Left ventricle myocardium superior (tissue), 1 donor: ENCODE measurements around the gene VSTM5. TPM values are rescaled to one million over a fixed set of nuclear protein-coding genes. Genes with fewer than 3 reads are reported as not detected.
"Not testable (repeated sequence)": the region's sequence is repeated elsewhere in the genome, so short reads cannot be mapped to it uniquely, and the experiment has no call there.

Experiments used
- ATAC-seq: fragments of 200-7000 bp; cut with Tn5 transposase; one replicate; pipeline ENCODE4 v1.9.1; 2020; ENCODE audit warnings: mild to moderate bottlenecking, moderate library complexity
- DNase-seq: peaks from one replicate; pipeline ENCODE4 v3.0.0-alpha.2; 2020
- intact Hi-C: fragments of 100-400 bp; cut with micrococcal nuclease; formaldehyde crosslinking; loops from one replicate; pipeline ENCODE4 v1.11.0; 2022
- long read RNA-seq: library from polyadenylated mRNA; unstranded; transcript quantifications from one replicate; pipeline ENCODE4 v2.0.0, GENCODE V29; 2021
- total RNA-seq: library from RNA; stranded (reverse); fragmentation: NEBNext Ultra II Directional; extraction: Animal tissue kit (Norgen Biotek cat#: 25700); gene quantifications from one replicate; pipeline ENCODE4 v1.2.1, GENCODE V29; 2021
- donor health status: DM: no; HTN: yes; CAD: no; lungs with severe emphysema.

VSTM5 gene, protein sequence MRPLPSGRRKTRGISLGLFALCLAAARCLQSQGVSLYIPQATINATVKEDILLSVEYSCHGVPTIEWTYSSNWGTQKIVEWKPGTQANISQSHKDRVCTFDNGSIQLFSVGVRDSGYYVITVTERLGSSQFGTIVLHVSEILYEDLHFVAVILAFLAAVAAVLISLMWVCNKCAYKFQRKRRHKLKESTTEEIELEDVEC
- total RNA-seq, result not detected
- long read RNA-seq, result 0 reads

GRCh38 chr11:93850594-93851018, at the start of gene VSTM5:
VSTM5 (minus strand) TSS chr11:93850618; CDS start chr11:93850502, 116 bp downstream.
- intact Hi-C loops, result no loop called here
- ATAC-seq (no peak), DNase-seq (no peak)

DNA sequence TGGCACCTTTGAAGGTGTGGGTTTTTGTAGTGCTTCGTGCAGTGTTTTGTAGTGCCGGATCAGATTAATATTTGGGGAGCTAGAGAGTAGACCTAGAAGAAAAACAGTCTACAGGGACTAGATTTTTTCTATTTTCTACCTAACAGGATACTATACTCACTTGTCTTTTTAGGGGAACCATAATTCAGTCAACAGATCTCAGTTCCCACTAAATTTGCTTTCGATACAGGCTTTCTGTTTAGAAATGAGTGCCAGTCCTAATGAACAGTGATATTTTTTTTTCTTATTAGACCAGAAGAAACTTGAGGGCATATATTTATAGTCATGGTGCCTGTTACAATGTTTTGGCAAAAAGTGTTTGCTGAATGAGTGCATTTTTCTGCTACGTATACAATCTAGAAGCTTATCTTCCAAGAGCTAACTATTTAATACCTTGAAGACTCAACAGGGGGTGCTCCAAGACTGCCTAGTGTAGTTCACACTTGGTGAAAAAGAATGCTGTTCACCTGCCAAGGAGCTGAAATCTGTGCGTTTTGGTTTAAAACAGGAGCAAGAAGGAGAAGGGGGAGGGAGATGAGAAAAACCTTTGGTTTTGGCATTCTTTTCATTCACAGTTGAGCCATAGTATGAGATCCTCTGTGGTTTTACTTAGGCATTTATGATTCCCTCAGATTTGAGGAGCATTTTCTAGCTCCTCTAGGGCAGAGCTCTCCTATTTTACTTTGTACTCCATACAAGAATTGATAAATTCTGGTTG, 44.9 kb upstream of the VSTM5 start:
- intact Hi-C loops, result loop anchor here (5.0 to 10.0 kb wide), 2 partner anchors 520 to 607 kb away; no protein-coding TSS in a partner anchor
- ATAC-seq (peak; percentile 69), DNase-seq (no peak)

DNA sequence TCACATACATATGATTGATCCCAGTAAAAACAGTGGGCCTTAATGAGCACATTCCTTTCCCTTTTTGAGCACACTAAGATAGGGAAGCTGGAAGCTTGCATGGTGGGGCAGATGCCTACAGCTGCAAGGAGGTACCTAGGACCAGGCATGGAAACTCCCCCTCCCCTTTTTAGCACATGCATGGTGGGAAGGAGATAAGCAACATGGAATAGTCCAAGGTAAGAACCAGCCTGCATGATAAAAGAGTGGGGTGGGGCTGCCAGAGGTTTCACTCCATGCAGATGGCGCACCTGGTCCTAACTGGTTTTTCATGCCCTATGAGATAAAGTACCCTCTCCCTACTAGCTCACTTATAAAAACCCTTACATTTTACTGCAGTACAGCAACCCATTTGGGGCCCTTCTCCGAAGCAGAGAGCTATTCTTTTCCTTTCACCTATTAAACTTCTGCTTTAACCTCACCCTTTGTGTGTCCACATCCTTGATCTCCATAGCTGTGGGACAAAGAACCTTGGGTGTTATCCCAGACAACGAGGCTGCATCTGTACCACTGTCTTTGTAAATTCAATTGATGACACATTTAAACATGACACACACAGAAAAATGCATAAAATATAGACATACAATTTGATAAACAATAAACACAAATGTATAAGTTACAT, 40.1 kb upstream of the VSTM5 start:
- intact Hi-C loops, result loop anchor here (10.0 kb wide), 1 partner anchor 524 kb away; no protein-coding TSS in a partner anchor
- no peak for ATAC-seq
- DNase-seq, result no peak

DNA sequence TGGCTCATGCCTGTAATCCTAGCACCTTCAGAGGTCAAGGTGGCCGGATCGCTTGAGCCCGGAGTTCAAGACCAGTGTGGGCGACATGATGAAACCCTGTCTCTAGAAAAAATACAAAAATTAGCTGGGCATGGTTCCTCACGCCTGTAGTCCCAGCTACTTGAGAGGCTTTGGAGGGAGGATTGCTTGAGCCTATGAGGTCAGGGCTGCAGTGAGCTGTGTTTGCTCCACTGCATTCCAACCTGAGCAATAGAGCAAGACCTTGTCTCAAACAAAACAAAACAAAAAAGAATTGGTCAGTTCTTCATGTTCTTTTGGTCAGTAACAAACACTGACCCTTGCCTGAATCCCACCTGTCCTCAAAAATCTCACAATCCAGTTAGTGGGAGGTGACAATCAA, 36.7 kb upstream of the VSTM5 start:
- intact Hi-C loops, result no loop called here
- ATAC-seq (no peak), DNase-seq (no peak)

DNA sequence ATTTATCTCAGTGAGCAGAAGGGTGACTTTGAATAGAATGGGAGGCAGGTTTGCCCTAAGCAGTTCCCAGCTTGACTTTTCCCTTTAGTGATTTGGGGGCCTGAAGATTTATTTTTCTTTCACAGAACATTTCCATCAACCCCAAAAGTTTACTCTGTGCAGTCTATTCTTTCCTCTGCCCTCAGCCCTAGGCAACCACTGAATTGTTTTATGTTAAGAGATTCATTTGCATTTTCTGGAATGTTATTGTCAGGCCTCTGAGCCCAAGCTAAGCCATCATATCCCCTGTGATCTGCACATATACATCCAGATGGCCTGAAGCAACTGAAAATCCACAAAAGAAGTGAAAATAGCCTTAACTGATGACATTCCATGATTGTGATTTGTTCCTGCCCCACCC, 28.7 kb upstream of the VSTM5 start:
- intact Hi-C loops, ATAC-seq, DNase-seq: not testable (repeated sequence)

DNA sequence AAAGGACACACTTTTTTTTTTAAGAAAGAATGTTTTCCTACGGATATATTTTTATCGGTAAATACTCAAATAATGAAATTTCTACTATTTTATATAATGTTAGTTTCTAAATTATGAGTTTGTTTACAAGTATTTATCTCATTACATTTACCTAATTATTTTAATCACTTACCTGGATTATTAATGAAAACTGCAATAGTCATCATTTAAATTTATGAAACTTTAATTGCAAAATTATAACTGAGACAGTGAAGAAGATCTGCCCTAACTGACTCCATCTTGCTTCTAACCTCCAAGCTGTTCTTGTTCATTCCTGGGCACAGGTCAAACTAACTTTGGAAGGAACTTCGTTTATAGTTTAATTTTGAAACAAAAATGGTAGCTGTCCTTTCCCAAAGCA, 25.2 kb upstream of the VSTM5 start:
- intact Hi-C loops, result no loop called here
- DNase-seq (no peak), ATAC-seq (no peak)

DNA sequence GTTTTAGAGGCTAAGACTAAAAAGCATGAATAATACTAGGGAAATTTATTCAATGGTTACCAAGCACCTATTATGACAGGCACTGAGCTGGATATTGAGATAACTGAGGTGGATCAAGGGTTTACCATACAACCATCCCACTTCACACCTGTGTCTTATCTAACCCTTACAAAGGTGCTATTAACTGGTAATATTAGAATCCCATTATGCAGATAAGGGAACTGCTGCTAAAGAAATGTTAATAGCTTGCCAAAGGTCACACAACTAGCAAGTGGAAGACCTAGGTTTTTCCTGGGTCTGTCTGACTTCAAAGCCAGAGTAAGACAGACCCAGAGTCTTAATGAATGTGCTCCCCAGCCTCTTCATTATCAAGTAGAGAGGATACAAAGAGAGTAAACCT, 21.1 kb upstream of the VSTM5 start:
- DNase-seq, result no peak
- no peak for ATAC-seq
- intact Hi-C loops, result no loop called here

GRCh38 chr11:93870616-93871015, 20.2 kb upstream of the VSTM5 start:
- DNase-seq, result no peak
- intact Hi-C loops, result no loop called here
- ATAC-seq, result no peak

DNA sequence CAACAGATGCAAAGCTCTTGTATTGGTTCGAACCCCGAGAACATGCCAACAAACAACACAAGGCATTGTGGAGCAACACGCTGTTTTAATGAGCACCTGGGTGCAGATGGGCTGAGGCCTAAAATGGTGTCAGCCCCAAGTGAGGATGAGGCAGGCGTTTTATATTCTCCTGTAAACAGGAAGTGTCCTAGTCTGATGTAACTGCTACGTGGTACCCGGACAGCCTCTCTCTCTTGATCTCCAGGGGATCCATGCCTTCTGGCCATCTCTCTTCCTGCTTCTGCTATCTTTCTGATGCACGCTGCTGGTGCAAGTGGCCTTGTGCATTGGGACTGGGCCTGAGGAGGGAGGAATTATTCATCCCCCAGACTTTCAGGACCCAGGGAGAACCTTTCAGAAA, 19.4 kb upstream of the VSTM5 start:
- intact Hi-C loops, result no loop called here
- DNase-seq (no peak), ATAC-seq (no peak)

DNA sequence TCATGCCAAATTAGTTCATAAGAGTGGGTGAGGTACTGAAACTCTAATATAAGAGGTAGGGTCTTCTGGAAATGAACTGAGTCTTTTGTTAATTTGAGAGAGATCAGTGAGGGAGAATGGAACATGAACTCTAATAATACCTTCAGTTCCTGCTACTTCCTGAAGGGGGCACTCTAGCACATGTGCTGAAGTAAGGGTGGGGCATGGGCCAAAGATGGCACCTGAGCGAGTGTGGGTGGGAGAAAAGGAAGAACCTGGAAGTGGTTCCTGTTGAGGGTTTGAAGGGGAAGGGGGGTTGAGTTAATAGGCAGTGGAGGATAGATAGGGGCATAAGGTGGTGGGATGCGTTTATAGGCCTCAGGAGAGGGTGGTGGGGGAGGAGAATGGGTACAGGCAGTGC, 18.0 kb upstream of the VSTM5 start:
- intact Hi-C loops, DNase-seq, ATAC-seq: not testable (repeated sequence)

DNA sequence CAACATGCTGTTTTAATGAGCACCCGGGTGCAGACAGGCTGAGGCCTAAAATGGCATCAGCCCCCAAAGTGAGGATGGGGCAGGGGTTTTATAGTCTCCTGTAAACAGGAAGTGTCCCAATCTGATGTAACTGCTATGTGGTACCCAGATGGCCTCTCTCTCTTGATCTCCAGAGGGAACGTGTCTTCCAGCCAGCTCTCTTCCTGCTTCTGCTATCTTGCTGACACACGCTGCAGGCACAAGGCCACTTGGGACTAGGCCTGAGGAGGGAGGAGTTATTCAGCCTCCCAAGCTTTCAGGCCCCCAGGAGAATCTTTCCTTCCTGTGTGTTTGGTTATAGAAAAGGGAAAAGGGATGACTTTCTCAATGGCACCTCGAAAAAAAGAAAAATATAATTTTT, 11.4 kb upstream of the VSTM5 start:
- intact Hi-C loops, result no loop called here
- DNase-seq, result peak; percentile 48
- ATAC-seq, result peak; percentile 80

DNA sequence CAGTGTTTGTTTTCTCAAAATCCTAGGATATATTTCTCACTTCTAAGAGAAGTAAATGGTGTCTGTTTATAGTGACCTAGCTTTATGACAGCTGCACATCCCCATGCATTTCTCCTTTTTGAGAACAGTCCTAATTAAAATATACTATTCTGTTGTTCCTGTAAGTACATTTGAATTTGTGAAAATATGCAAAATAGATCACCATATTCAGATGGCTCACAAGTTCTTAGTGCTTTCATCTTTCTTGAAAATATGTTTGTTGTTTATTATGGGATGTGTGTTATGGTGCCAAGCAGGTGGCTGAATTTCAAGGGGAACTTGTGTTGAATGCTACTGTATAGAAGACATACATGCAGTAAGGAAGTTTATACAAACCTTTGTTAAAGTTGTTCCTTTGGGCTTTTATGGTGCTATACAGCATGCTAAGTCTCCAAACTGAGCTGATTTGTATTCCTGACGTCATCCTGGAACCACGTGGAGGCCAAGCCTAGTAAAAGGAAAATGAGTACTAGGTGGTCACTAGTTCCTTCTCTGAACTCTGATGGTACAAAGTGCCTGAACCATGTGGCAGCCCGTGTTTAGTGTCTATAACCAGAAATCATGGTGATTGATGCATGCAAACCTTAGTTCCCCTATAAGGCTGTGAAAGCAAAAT, 7.8 kb upstream of the VSTM5 start:
- intact Hi-C loops, result no loop called here
- ATAC-seq (no peak), DNase-seq (no peak)

DNA sequence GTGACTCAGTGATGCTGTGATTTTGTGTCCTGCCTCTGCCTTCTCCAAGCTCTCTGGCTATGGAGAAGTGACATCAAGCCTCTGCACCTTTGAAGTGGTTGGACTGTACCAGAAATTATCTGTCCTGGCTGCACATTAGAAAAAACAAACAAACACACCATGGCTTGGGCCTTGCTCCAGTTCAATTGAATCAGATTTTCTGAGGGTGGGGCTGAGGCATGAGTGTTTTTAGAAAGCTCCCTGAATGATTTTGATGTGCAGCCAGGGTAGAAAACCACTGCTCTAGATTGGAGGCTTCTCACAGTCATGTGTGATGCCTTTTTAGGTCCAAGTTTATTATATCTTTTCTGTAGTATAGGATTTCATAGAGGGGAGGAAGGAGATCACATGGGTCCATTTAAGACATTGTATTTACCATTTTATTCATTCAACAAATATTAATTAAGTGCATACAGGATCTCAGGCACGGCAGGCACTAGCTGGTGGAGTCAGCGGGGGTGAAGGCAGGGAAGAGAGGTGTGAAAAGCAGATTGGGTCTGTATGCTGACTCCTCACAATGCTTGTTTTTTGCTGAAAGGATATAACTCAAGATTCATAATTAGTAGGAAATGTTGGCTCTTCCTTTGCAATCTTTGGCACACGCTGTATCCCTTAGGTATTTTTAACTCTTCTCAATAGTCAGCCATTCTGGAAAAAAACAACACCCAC, 7.1 kb upstream of the VSTM5 start:
- intact Hi-C loops, result no loop called here
- DNase-seq (no peak), ATAC-seq (peak; percentile 30)

- DNase-seq (no peak), ATAC-seq (no peak)
Observed at GRCh38 chr11:93852242-93852641, 1.8 kb upstream of the VSTM5 start.

GRCh38 chr11:93849751-93850593, 446 bp downstream of the VSTM5 start:
- ATAC-seq, result peak; percentile 86
- DNase-seq, result peak; percentile 54
- intact Hi-C loops, result no loop called here

More at GRCh38 chr11:93852242-93852641, 1.8 kb upstream of the VSTM5 start:
- intact Hi-C loops, result no loop called here

DNA sequence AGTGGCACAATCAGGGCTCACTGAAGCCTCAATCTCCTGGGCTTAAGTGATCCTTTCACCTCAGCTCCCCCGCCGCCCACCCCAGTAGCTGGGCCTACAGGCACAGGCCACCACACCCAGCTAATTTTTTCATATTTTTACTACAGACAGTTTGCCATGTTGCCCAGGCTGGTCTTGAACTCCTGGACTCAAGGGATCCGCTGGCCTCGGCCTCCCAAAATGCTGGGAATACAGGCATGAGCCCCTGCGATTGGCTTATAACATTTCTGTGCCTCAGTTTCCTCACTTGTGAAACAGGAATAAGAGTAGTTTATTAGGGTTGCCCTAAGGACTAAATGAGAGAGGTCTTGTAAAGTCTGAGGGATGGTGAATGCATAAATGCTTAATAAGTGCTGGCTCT, 1.2 kb downstream of the VSTM5 start:
- intact Hi-C loops, result no loop called here
- DNase-seq (no peak), ATAC-seq (no peak)

DNA sequence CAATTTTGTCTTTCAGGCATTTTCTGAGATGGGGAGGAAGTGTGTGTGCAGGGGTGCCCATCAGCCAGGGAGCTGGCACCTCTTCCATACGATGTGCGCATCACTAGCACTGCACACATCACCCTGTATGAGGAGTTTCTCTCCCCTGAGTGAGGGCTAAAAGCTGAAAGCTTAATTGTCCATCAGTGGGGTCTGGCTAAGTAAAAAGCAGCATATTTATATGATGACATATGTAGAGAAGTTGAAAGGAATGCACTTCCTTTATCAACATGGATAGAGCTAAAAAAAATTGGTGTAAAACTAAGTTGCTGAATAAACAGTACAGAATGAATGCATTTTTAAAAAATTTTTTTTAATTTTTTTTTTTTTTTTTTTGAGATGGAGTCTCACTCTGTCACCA, 4.0 kb downstream of the VSTM5 start:
- ATAC-seq (no peak), DNase-seq (no peak)
- intact Hi-C loops, result no loop called here
